Germinal center (tissue), 1 donor: Measurements from ENCODE around the gene CCL22.
"Not testable (repeated sequence)": the region's sequence is repeated elsewhere in the genome, so short reads cannot be mapped to it uniquely, and the experiment has no call there.

ENCODE experiments used
- DNase-seq: peaks from one replicate; pipeline ENCODE4 v3.0.0; 2012; ENCODE audit warnings: mixed read lengths, low spot score

The CCL22 gene

GRCh38 chr16:57394444-57394843 lies 35.9 kb downstream of the CCL22 start:
- no peak for DNase-seq

GRCh38 chr16:57395026-57395425 lies 36.4 kb downstream of the CCL22 start:
- no peak for DNase-seq

- no peak for DNase-seq
These were observed 38.2 kb downstream of the CCL22 start for GRCh38 chr16:57396786-57397185.

GRCh38 chr16:57397493-57397892 lies 38.9 kb downstream of the CCL22 start:
- DNase-seq, result not testable (repeated sequence)

- no peak for DNase-seq
These were observed 43.5 kb downstream of the CCL22 start for GRCh38 chr16:57401943-57402640.

GRCh38 chr16:57403965-57404817 lies 45.6 kb downstream of the CCL22 start, which contains the start of gene CCL17:
Gene CCL17 (plus strand): TSS chr16:57404767. CDS start chr16:57413933, 9,166 bp downstream.
- DNase-seq, result no peak

- DNase-seq, result no peak
These were observed 46.5 kb downstream of the CCL22 start for GRCh38 chr16:57405097-57405496.

GRCh38 chr16:57406881-57407280 lies 48.3 kb downstream of the CCL22 start:
- no peak for DNase-seq

- DNase-seq, result no peak
These were observed 49.2 kb downstream of the CCL22 start for GRCh38 chr16:57407521-57408353.

GRCh38 chr16:57409065-57409464 lies 50.5 kb downstream of the CCL22 start:
- DNase-seq, result no peak

GRCh38 chr16:57409870-57410587 lies 51.4 kb downstream of the CCL22 start:
- DNase-seq, result no peak

- DNase-seq, result no peak
These were observed 52.9 kb downstream of the CCL22 start for GRCh38 chr16:57411362-57411976.

- DNase-seq, result no peak
These were observed 54.0 kb downstream of the CCL22 start for GRCh38 chr16:57412584-57412983.

GRCh38 chr16:57413301-57413730 lies 54.7 kb downstream of the CCL22 start:
- DNase-seq, result peak; percentile 83

GRCh38 chr16:57413733-57414132 lies 55.1 kb downstream of the CCL22 start:
- DNase-seq, result no peak
